Esophagus mucosa (tissue), 1 donor: ENCODE measurements around the gene AR. TPM values are rescaled to one million over a fixed set of nuclear protein-coding genes. Genes with fewer than 3 reads are reported as not detected.

Source experiments
- ATAC-seq: fragments of 200-7000 bp; cut with Tn5 transposase; one replicate; pipeline ENCODE4 v1.9.1; 2020
- total RNA-seq: library from RNA; stranded (reverse); gene quantifications from one replicate; pipeline ENCODE4 v1.2.4, GENCODE V29; 2023
- donor health status: DM: yes; HTN: yes; CAD: no.

Gene AR
- total RNA-seq, 1 donor from 2014 or later, result 0.48 TPM

- ATAC-seq, result no peak
These were observed 19.9 kb downstream of the AR start for GRCh38 chrX:67563469-67564448.

GRCh38 chrX:67564475-67564874 lies 20.7 kb downstream of the AR start:
- no peak for ATAC-seq

- ATAC-seq, result no peak
These were observed 24.9 kb downstream of the AR start for GRCh38 chrX:67568769-67569168.

GRCh38 chrX:67570839-67571238 lies 27.0 kb downstream of the AR start:
- no peak for ATAC-seq

- no peak for ATAC-seq
These were observed 30.9 kb downstream of the AR start for GRCh38 chrX:67574696-67575095.

- ATAC-seq, result no peak
These were observed 38.6 kb downstream of the AR start for GRCh38 chrX:67582436-67582835.

GRCh38 chrX:67583171-67583570 lies 39.4 kb downstream of the AR start:
- ATAC-seq, result no peak

GRCh38 chrX:67585401-67585800 lies 41.6 kb downstream of the AR start:
- peak; percentile 48 for ATAC-seq

GRCh38 chrX:67587946-67588624 lies 44.3 kb downstream of the AR start:
- ATAC-seq, result peak; percentile 72

GRCh38 chrX:67596839-67597790 lies 53.3 kb downstream of the AR start:
- ATAC-seq, result no peak

GRCh38 chrX:67599532-67599931 lies 55.7 kb downstream of the AR start:
- ATAC-seq, result no peak

GRCh38 chrX:67601771-67602170 lies 58.0 kb downstream of the AR start:
- ATAC-seq, result no peak

- no peak for ATAC-seq
These were observed 61.3 kb downstream of the AR start for GRCh38 chrX:67604979-67605703.

- no peak for ATAC-seq
These were observed 63.6 kb downstream of the AR start for GRCh38 chrX:67607466-67607865.

- ATAC-seq, result no peak
These were observed 66.5 kb downstream of the AR start for GRCh38 chrX:67610282-67610681.

- peak; percentile 37 for ATAC-seq
These were observed 68.4 kb downstream of the AR start for GRCh38 chrX:67612231-67612630.

- ATAC-seq, result no peak
These were observed 69.5 kb downstream of the AR start for GRCh38 chrX:67613366-67613765.

GRCh38 chrX:67613996-67614395 lies 70.2 kb downstream of the AR start:
- ATAC-seq, result no peak

- ATAC-seq, result no peak
These were observed 70.6 kb downstream of the AR start for GRCh38 chrX:67614423-67614822.

- ATAC-seq, result peak; percentile 98
These were observed 75.4 kb downstream of the AR start for GRCh38 chrX:67619253-67619652.

GRCh38 chrX:67622053-67622585 lies 78.3 kb downstream of the AR start:
- no peak for ATAC-seq

GRCh38 chrX:67624325-67624724 lies 80.5 kb downstream of the AR start:
- ATAC-seq, result no peak
